Type B pancreatic cell (in vitro differentiated cells): ENCODE results near the gene ADARB2. TPM values are rescaled to one million over a fixed set of nuclear protein-coding genes. Genes with fewer than 3 reads are reported as not detected.

Experiments
- DNase-seq: peaks from one replicate; pipeline ENCODE4 v3.0.0; 2021; ENCODE audit warnings: mixed read lengths; ENCODE audit not compliant: unreplicated experiment; ENCODE audit errors: extremely low spot score
- H3K27ac Mint-ChIP-seq: 2 replicates; pipeline ENCODE4 v1.8.0; 2021; ENCODE audit warnings: mild to moderate bottlenecking, mixed read lengths
- H3K27me3 Mint-ChIP-seq: 2 replicates; pipeline ENCODE4 v1.8.0; 2021; ENCODE audit warnings: mixed read lengths
- H3K36me3 Mint-ChIP-seq: 2 replicates; pipeline ENCODE4 v1.8.0; 2021; ENCODE audit warnings: mixed read lengths
- H3K4me1 Mint-ChIP-seq: one replicate; pipeline ENCODE4 v1.8.0; 2021; ENCODE audit warnings: mixed read lengths; ENCODE audit not compliant: unreplicated experiment
- H3K4me3 Mint-ChIP-seq: 2 replicates; pipeline ENCODE4 v1.8.0; 2021; ENCODE audit warnings: mild to moderate bottlenecking, mixed read lengths
- H3K9me3 Mint-ChIP-seq: 2 replicates; pipeline ENCODE4 v1.8.0; 2021; ENCODE audit warnings: mixed read lengths
- total RNA-seq: library from RNA; stranded (reverse); gene quantifications from 2 replicates; pipeline ENCODE4 v1.2.1, GENCODE V29; 2021; ENCODE audit warnings: low replicate concordance
- TF ChIP-seq, protein P1 (sequence below): fragments of 200-600 bp; sonication (generic); conservative IDR thresholded peaks from 2 replicates; pipeline ENCODE4 v1.5.0; 2021; ENCODE audit warnings: antibody characterized with exemption, mild to moderate bottlenecking

Gene ADARB2
- total RNA-seq, 1 donor from 2014 or later: 4.9 TPM

GRCh38 chr10:1573981-1574380, 163.3 kb downstream of the ADARB2 start:
- Mint-ChIP-seq H3K36me3 (no peaks in the 10 kb centered on the region), H3K9me3 (no peaks in the 10 kb centered on the region), H3K4me1 (peaks cover 14% of the 10 kb centered on the region), H3K4me3 (no peak overlapping the region), H3K27ac (no peak overlapping the region), H3K27me3 (peaks cover 36% of the 10 kb centered on the region)
- TF ChIP-seq, protein P1, sequence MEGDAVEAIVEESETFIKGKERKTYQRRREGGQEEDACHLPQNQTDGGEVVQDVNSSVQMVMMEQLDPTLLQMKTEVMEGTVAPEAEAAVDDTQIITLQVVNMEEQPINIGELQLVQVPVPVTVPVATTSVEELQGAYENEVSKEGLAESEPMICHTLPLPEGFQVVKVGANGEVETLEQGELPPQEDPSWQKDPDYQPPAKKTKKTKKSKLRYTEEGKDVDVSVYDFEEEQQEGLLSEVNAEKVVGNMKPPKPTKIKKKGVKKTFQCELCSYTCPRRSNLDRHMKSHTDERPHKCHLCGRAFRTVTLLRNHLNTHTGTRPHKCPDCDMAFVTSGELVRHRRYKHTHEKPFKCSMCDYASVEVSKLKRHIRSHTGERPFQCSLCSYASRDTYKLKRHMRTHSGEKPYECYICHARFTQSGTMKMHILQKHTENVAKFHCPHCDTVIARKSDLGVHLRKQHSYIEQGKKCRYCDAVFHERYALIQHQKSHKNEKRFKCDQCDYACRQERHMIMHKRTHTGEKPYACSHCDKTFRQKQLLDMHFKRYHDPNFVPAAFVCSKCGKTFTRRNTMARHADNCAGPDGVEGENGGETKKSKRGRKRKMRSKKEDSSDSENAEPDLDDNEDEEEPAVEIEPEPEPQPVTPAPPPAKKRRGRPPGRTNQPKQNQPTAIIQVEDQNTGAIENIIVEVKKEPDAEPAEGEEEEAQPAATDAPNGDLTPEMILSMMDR: no peak
- DNase-seq: no peak

DNA sequence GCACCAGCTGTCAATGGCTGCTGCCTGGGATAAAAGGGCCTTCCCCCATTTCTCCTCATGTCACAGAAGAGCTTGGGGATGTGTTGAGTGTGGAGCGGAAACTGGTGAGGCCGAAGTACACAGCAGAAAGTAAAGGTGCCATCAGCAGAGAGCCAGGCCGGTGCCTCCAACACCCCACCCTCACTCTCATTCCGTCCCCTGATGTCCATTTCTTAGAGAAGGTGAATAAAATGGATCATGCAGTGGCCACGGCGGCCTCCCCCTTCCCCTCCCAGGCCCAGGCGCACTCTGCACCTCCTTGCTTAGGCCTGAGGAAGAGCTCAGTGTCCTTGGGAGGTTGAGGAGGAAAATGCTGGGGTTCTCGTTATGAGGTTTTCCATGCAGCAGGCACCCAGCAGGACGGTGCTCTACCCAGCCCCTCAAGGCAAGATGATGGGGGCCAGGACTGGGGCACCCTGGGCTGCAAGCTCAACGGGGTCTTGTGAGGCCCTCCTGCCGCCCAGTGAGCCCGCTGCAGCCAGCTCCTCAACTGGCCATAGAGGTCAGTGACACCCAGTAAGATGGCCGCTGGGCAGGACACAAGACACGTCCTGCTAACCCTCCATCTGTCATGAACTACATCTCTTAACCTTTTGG, 163.9 kb downstream of the ADARB2 start:
- Mint-ChIP-seq H3K4me3 (no peak overlapping the region), H3K27me3 (peaks cover 40% of the 10 kb centered on the region), H3K27ac (no peak overlapping the region), H3K9me3 (no peaks in the 10 kb centered on the region), H3K4me1 (peaks cover 14% of the 10 kb centered on the region), H3K36me3 (no peaks in the 10 kb centered on the region)
- TF ChIP-seq, protein P1: no peak
- DNase-seq: no peak

DNA sequence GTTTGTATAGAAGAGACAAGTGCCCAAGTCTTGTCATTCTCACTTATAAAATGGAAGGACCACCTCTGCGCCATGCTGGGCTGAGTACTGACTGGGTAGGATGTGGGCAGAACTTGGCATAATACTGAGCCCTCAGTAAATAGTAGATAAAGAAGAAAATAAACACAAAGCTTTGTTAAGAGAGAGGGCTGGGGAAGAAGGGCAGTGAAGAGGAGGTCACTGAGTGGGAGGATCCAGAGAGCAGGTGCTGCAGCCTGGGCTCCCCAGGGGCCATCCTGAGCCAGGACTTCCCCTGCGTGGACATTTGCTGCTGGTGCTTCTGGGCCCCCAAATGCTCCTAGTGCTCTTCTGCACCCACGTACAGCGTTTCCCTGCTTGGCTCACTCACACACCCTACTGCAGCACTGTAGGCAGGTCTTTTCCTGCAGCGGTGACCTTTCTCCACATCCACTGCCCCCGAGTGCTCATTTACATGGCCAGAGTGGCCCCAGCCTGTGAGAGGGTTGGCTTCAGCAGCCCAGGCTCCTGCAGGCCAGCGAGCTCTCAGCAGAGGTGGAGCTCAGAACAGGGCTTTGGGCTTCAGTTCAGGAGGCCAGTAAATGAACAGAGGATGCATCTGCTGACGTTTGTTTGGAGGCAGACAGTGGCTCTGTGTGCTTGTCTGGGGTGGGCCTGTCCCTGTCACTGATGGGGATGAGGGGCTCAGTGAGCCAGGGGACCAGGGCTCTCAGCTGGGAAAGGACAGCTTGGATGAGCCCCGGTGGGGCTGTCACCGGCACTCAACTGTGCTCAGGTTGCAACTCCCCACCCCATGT, 164.6 kb downstream of the ADARB2 start:
- Mint-ChIP-seq H3K4me3 (no peak overlapping the region), H3K27me3 (peaks cover 40% of the 10 kb centered on the region)

GRCh38 chr10:1571587-1572237, 165.6 kb downstream of the ADARB2 start:
- H3K36me3 Mint-ChIP-seq: no peaks in the 10 kb centered on the region
- no peak overlapping the region for H3K4me3 Mint-ChIP-seq
- TF ChIP-seq, protein P1: no peak
- H3K27ac Mint-ChIP-seq: peak overlapping the region; percentile 29
- H3K9me3 Mint-ChIP-seq: no peaks in the 10 kb centered on the region
- DNase-seq: no peak
- H3K27me3 Mint-ChIP-seq: peaks cover 40% of the 10 kb centered on the region
- H3K4me1 Mint-ChIP-seq: peaks cover 14% of the 10 kb centered on the region

More for the DNA sequence above, 164.6 kb downstream of the ADARB2 start:
- no peaks in the 10 kb centered on the region for H3K9me3 Mint-ChIP-seq
- H3K36me3 Mint-ChIP-seq: no peaks in the 10 kb centered on the region
- peaks cover 14% of the 10 kb centered on the region for H3K4me1 Mint-ChIP-seq
- H3K27ac Mint-ChIP-seq: peak overlapping the region; percentile 29
- DNase-seq: no peak
- TF ChIP-seq, protein P1: no peak

- Mint-ChIP-seq H3K27me3 (peaks cover 45% of the 10 kb centered on the region), H3K27ac (no peak overlapping the region), H3K4me1 (peaks cover 14% of the 10 kb centered on the region), H3K36me3 (no peaks in the 10 kb centered on the region), H3K9me3 (no peaks in the 10 kb centered on the region), H3K4me3 (no peak overlapping the region)
- TF ChIP-seq, protein P1: no peak
- DNase-seq: no peak
Observed at GRCh38 chr10:1570416-1571051, 166.8 kb downstream of the ADARB2 start.
